GM10266 (cell line): ENCODE measurements around the gene TBC1D14.

ENCODE experiments used
- DNase-seq: peaks from one replicate; pipeline ENCODE4 v3.0.0; 2012; ENCODE audit errors: extremely low spot score
- TF ChIP-seq, protein P1 (sequence below): IDR thresholded peaks from 2 replicates; pipeline ENCODE4 v1.5.1; 2012; ENCODE audit warnings: mild to moderate bottlenecking, low read depth; ENCODE audit not compliant: control insufficient read depth, insufficient read depth; ENCODE audit errors: missing control alignments

The TBC1D14 gene

GRCh38 chr4:6916587-6917460, 7.2 kb downstream of the TBC1D14 start:
- no peak for DNase-seq
- TF ChIP-seq, protein P1, sequence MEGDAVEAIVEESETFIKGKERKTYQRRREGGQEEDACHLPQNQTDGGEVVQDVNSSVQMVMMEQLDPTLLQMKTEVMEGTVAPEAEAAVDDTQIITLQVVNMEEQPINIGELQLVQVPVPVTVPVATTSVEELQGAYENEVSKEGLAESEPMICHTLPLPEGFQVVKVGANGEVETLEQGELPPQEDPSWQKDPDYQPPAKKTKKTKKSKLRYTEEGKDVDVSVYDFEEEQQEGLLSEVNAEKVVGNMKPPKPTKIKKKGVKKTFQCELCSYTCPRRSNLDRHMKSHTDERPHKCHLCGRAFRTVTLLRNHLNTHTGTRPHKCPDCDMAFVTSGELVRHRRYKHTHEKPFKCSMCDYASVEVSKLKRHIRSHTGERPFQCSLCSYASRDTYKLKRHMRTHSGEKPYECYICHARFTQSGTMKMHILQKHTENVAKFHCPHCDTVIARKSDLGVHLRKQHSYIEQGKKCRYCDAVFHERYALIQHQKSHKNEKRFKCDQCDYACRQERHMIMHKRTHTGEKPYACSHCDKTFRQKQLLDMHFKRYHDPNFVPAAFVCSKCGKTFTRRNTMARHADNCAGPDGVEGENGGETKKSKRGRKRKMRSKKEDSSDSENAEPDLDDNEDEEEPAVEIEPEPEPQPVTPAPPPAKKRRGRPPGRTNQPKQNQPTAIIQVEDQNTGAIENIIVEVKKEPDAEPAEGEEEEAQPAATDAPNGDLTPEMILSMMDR: no peak

GRCh38 chr4:6917461-6918271, 8.0 kb downstream of the TBC1D14 start:
- TF ChIP-seq, protein P1: peak; percentile 15
- peak; percentile 52 for DNase-seq

DNA sequence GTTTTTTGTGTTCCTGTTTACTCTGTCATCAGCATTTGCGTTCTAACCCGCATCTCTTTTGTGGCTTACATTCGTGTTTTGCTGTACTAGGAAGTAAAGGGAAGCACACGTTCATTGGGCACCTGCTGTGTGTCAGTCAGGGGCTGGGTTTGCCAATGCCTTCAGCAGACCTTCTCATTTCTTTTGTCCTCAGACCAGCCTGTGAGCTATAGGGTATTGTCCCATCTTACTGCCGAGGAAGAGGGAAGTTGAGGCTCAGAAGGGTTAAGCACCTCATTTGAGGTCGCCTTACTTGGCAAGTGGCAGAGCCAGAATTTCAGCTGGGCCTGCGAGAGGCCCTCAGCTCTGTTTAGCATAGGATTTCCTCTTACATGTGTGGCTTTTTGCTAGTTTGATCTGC, 8.7 kb downstream of the TBC1D14 start:
- TF ChIP-seq, protein P1: no peak
- DNase-seq: no peak

DNA sequence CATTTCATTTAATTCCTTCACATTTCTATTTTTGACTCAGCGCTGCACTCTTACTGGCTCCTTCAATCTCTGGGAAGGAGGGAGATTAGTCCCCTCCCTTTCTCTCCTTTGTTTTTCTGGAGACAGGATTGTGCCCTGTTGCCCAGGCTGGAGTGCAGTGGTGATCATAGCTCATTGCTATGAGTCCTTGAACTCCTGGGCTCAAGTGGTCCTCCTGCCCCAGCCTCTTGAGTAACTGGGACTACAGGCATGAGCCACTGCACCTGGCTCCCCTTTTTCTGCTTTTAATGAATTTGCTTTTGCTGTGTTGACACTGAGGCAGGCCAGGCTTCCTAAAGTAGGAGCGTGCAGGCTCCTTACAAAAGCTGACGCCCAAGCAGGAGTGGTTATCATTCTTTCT, 10.5 kb downstream of the TBC1D14 start:
- TF ChIP-seq, protein P1: no peak
- no peak for DNase-seq

- TF ChIP-seq, protein P1: no peak
- no peak for DNase-seq
Observed at GRCh38 chr4:6923507-6923906, 13.9 kb downstream of the TBC1D14 start.

GRCh38 chr4:6924361-6924779, 14.7 kb downstream of the TBC1D14 start:
- no peak for DNase-seq

More at GRCh38 chr4:6924361-6924779, 14.7 kb downstream of the TBC1D14 start:
- TF ChIP-seq, protein P1: no peak
